Kidney (tissue), 14 donors: ENCODE results near the gene ABCC9. TPM values are rescaled to one million over a fixed set of nuclear protein-coding genes. Genes with fewer than 3 reads are reported as not detected.

Experiments used
- DNase-seq, 5 donors: peaks; one replicate each; pipeline ENCODE4 v3.0.0-alpha.2; 2013 to 2020
- FAIRE-seq: peaks from 2 replicates; lab custom pipeline; 2012; peaks lifted over from hg19 to GRCh38; lab: Jason Lieb, UNC
- H3K27ac ChIP-seq, 2 donors: one replicate each; pipeline ENCODE4 v1.7.0; 2013; ENCODE audit warnings: low read depth in 2 of 2, low read length in 2 of 2, inconsistent platforms in 1 of 2
- H3K27me3 ChIP-seq: one replicate; pipeline ENCODE4 v1.7.1; 2013; ENCODE audit warnings: low read length, inconsistent platforms; ENCODE audit not compliant: control insufficient read depth, insufficient read depth
- H3K36me3 ChIP-seq, 3 donors: one replicate each; pipeline versions ENCODE4 v1.7.0 to v1.7.1; 2013; ENCODE audit warnings: low read length in 3 of 3, control low read depth in 1 of 3, inconsistent platforms in 1 of 3; ENCODE audit not compliant: insufficient read depth in 3 of 3, control insufficient read depth in 2 of 3
- H3K4me1 ChIP-seq, 3 donors: one replicate each; pipeline versions ENCODE4 v1.7.0 to v1.7.1; 2013; ENCODE audit warnings: low read length in 3 of 3, inconsistent platforms in 1 of 3, low read depth in 1 of 3; ENCODE audit not compliant: control insufficient read depth in 2 of 3, insufficient read depth in 2 of 3
- H3K4me3 ChIP-seq, 3 donors: one replicate each; pipeline versions ENCODE4 v1.7.0 to v1.8.1; 2013; ENCODE audit warnings: low read length in 3 of 3, control low read depth in 1 of 3, inconsistent platforms in 1 of 3
- H3K9ac ChIP-seq, 3 donors: one replicate each; pipeline versions ENCODE4 v1.7.0 to v1.7.1; 2013; ENCODE audit warnings: low read length in 3 of 3, control low read depth in 1 of 3, inconsistent platforms in 1 of 3
- H3K9me3 ChIP-seq, 3 donors: one replicate each; pipeline versions ENCODE4 v1.7.0 to v1.7.1; 2013; ENCODE audit warnings: low read length in 3 of 3, control low read depth in 1 of 3, inconsistent platforms in 1 of 3; ENCODE audit not compliant: control insufficient read depth in 2 of 3, insufficient read depth in 1 of 3
- CTCF ChIP-seq: IDR thresholded peaks from 3 replicates; pipeline ENCODE4 v1.5.1; 2012; ENCODE audit warnings: mild to moderate bottlenecking, moderate library complexity, borderline replicate concordance; ENCODE audit not compliant: insufficient read depth; ENCODE audit errors: extremely low read depth
- intact Hi-C: fragments of 100-400 bp; cut with DNase I; formaldehyde crosslinking; loops from one replicate; pipeline ENCODE4 v1.11.1; 2022
- polyA plus RNA-seq: library from polyadenylated mRNA; stranded (reverse); fragments of 350-450 nt; fragmentation: Illumina TruSeq; extraction: RNeasy Lipid Tissue Mini Kit (QIAGEN cat#74804); gene quantifications from one replicate; pipeline ENCODE4 v1.2.3, GENCODE V29; 2014; ENCODE audit warnings: low read depth, low replicate concordance; ENCODE audit not compliant: insufficient read depth
- total RNA-seq: library from RNA; stranded (reverse); fragmentation: NEBNext Ultra II Directional; extraction: Animal tissue kit (Norgen Biotek cat#: 25700); gene quantifications from one replicate; pipeline ENCODE4 v1.2.1, GENCODE V29; 2021
- donor health status: control.
- donor health status: control.
- donor health status: control.
- donor health status: control.
- donor health status: control.
- donor health status: DM: yes; HTN: yes; CAD: no.
- donor health status: Normal renal cell carcinoma (clear cell type).

Gene ABCC9
- total and polyA plus RNA-seq, 2 donors from 2014 or later: 1.8 to 21.3 TPM

- Histone ChIP-seq H3K36me3 (no peaks in the 10 kb centered on the region), H3K9ac (no peak overlapping the region), H3K27ac (no peak overlapping the region), H3K4me1 (no peaks in the 10 kb centered on the region), H3K4me3 (no peak overlapping the region), H3K9me3 (no peaks in the 10 kb centered on the region), H3K27me3 (no peaks in the 10 kb centered on the region)
- DNase-seq (no peak), FAIRE-seq (no peak)
- intact Hi-C loops: no loop called here
- TF ChIP-seq CTCF: no peak
These were observed 132.1 kb downstream of the ABCC9 start for GRCh38 chr12:21809100-21809499.

GRCh38 chr12:21806255-21806654, 135.0 kb downstream of the ABCC9 start:
- no peaks in the 10 kb centered on the region for H3K36me3 ChIP-seq
- H3K27ac ChIP-seq: no peak overlapping the region
- FAIRE-seq (no peak), DNase-seq (no peak)
- no peaks in the 10 kb centered on the region for H3K27me3 ChIP-seq
- H3K9ac ChIP-seq: no peak overlapping the region
- no peaks in the 10 kb centered on the region for H3K9me3 ChIP-seq
- H3K4me1 ChIP-seq: no peaks in the 10 kb centered on the region
- TF ChIP-seq CTCF: no peak
- intact Hi-C loops: no loop called here
- H3K4me3 ChIP-seq: no peak overlapping the region

GRCh38 chr12:21801522-21802288, 139.5 kb downstream of the ABCC9 start:
- Histone ChIP-seq H3K27ac (no peak overlapping the region), H3K9ac (no peak overlapping the region), H3K4me1 (no peaks in the 10 kb centered on the region), H3K4me3 (no peak overlapping the region), H3K27me3 (no peaks in the 10 kb centered on the region), H3K9me3 (no peaks in the 10 kb centered on the region), H3K36me3 (no peaks in the 10 kb centered on the region)
- intact Hi-C loops: no loop called here
- no peak for TF ChIP-seq CTCF
- DNase-seq: no peak
- FAIRE-seq: no peak
